Mesenteric fat pad (tissue), 1 donor: ENCODE measurements around the gene PRKG1. TPM values are rescaled to one million over a fixed set of nuclear protein-coding genes. Genes with fewer than 3 reads are reported as not detected.

ENCODE experiments used
- DNase-seq: peaks from one replicate; pipeline ENCODE4 v3.0.0-alpha.2; 2020; ENCODE audit warnings: low spot score
- total RNA-seq: library from RNA; stranded (reverse); fragmentation: NEBNext Ultra II Directional; extraction: Animal tissue kit (Norgen Biotek cat#: 25700); gene quantifications from one replicate; pipeline ENCODE4 v1.2.1, GENCODE V29; 2021
- donor health status: DM: yes; HTN: yes; CAD: no.

PRKG1 gene
- total RNA-seq, 1 donor from 2014 or later = 12.9 TPM

GRCh38 chr10:51217505-51217904 is 143.2 kb downstream of the PRKG1 start:
- no peak for DNase-seq

GRCh38 chr10:51224671-51225161 is 150.4 kb downstream of the PRKG1 start:
- DNase-seq = no peak

- no peak for DNase-seq
Measured at GRCh38 chr10:51227897-51228713, 153.8 kb downstream of the PRKG1 start.

- DNase-seq = no peak
Measured at GRCh38 chr10:51228714-51229100, 154.4 kb downstream of the PRKG1 start.

- no peak for DNase-seq
Measured at GRCh38 chr10:51230887-51231585, 156.7 kb downstream of the PRKG1 start.

GRCh38 chr10:51231754-51232153 is 157.5 kb downstream of the PRKG1 start:
- DNase-seq = no peak

- DNase-seq = no peak
Measured at GRCh38 chr10:51233337-51234100, 159.2 kb downstream of the PRKG1 start.

GRCh38 chr10:51235865-51236264 is 161.6 kb downstream of the PRKG1 start:
- DNase-seq = no peak

GRCh38 chr10:51239006-51239405 is 164.7 kb downstream of the PRKG1 start:
- DNase-seq = no peak

- no peak for DNase-seq
Measured at GRCh38 chr10:51241461-51241860, 167.2 kb downstream of the PRKG1 start.

- DNase-seq = no peak
Measured at GRCh38 chr10:51242393-51242792, 168.1 kb downstream of the PRKG1 start.

- DNase-seq = no peak
Measured at GRCh38 chr10:51244309-51244708, 170.0 kb downstream of the PRKG1 start.

GRCh38 chr10:51244748-51245490 is 170.6 kb downstream of the PRKG1 start:
- DNase-seq = no peak

GRCh38 chr10:51246156-51246555 is 171.9 kb downstream of the PRKG1 start:
- DNase-seq = no peak

- DNase-seq = no peak
Measured at GRCh38 chr10:51250278-51250920, 176.1 kb downstream of the PRKG1 start.

GRCh38 chr10:51251110-51251509 is 176.8 kb downstream of the PRKG1 start:
- DNase-seq = no peak

- no peak for DNase-seq
Measured at GRCh38 chr10:51255381-51255780, 181.1 kb downstream of the PRKG1 start.

GRCh38 chr10:51257511-51258248 is 183.4 kb downstream of the PRKG1 start:
- no peak for DNase-seq

GRCh38 chr10:51260376-51260775 is 186.1 kb downstream of the PRKG1 start:
- no peak for DNase-seq

- no peak for DNase-seq
Measured at GRCh38 chr10:51266496-51266895, 192.2 kb downstream of the PRKG1 start.
